ENCODE results near the gene SGSM2.

The SGSM2 gene

DNA sequence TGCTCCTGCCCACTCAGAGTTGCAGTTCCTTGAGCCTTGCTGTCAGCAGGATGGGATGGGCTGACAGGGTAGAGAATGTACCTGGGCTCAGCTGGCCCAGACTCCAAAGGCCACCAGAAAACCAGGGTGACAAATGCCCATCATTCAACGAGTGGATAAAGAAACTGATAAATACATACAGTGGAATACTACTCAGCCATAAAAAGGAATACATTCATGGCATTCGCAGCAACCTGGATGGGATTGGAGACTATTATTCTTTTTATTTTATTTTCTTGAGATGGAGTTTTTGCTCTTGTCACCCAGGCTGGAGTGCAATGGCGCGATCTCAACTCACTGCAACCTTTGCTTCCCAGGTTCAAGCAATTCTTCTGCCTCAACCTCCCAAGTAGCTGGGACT is 19.9 kb downstream of the SGSM2 start:
- no peak for DNase-seq
- Histone ChIP-seq H3K36me3 (ENCODE audit: control insufficient read depth, insufficient read depth, low read length) (peaks cover 3% of the 10 kb centered on the region), H3K27ac (ENCODE audit: insufficient read depth, low read length, poor library complexity, severe bottlenecking) (no peak overlapping the region), H3K27me3 (replicated peaks; ENCODE audit: control insufficient read depth, insufficient read depth, low read length, poor library complexity, severe bottlenecking) (no peaks in the 10 kb centered on the region), H3K9me3 (ENCODE audit: control insufficient read depth, low read length) (no peaks in the 10 kb centered on the region), H3K4me3 (ENCODE audit: insufficient read depth, low read depth, low read length, poor library complexity, severe bottlenecking) (no peak overlapping the region), H3K4me1 (ENCODE audit: control insufficient read depth, insufficient read depth, low read length, poor library complexity, severe bottlenecking) (peaks cover 15% of the 10 kb centered on the region)

DNA sequence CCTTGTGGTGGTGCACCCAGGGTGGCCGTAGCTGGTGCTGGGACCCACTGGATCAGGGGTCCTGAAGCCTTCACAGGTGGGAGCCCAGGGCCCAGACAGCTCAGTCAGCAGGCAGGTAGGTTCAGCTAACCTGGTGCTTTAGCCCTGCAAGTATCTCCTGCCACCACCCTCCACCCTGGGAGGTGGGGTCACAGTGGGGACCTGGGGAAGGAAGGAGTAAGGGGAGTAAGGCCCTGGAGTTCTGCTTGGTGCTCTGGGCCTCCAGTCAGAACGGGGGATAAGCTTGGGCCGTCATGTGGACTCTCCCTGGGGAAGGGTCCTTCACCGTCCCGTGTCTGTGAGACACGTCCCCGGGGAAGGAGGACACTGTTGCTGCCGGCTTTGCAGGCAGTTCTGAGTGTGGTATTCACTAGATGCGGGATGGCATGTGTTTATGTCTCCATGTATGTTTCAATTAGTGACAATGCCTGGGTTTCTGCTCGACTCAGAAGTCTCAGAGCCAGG is 20.7 kb downstream of the SGSM2 start:
- Histone ChIP-seq H3K36me3 (ENCODE audit: control insufficient read depth, insufficient read depth, low read length) (peaks cover 9% of the 10 kb centered on the region), H3K9me3 (ENCODE audit: control insufficient read depth, low read length) (no peaks in the 10 kb centered on the region), H3K27ac (ENCODE audit: insufficient read depth, low read length, poor library complexity, severe bottlenecking) (no peak overlapping the region), H3K4me1 (ENCODE audit: control insufficient read depth, insufficient read depth, low read length, poor library complexity, severe bottlenecking) (peaks cover 13% of the 10 kb centered on the region), H3K4me3 (ENCODE audit: insufficient read depth, low read depth, low read length, poor library complexity, severe bottlenecking) (no peak overlapping the region), H3K27me3 (replicated peaks; ENCODE audit: control insufficient read depth, insufficient read depth, low read length, poor library complexity, severe bottlenecking) (no peaks in the 10 kb centered on the region)
- DNase-seq: no peak

- peaks cover 34% of the 10 kb centered on the region for H3K36me3 ChIP-seq (ENCODE audit: control insufficient read depth, insufficient read depth, low read length)
- no peak for DNase-seq
- H3K4me1 ChIP-seq (ENCODE audit: control insufficient read depth, insufficient read depth, low read length, poor library complexity, severe bottlenecking): no peaks in the 10 kb centered on the region
- no peaks in the 10 kb centered on the region for H3K27me3 ChIP-seq (replicated peaks; ENCODE audit: control insufficient read depth, insufficient read depth, low read length, poor library complexity, severe bottlenecking)
- no peak overlapping the region for H3K4me3 ChIP-seq (ENCODE audit: insufficient read depth, low read depth, low read length, poor library complexity, severe bottlenecking)
- H3K9me3 ChIP-seq (ENCODE audit: control insufficient read depth, low read length): no peaks in the 10 kb centered on the region
- no peak overlapping the region for H3K27ac ChIP-seq (ENCODE audit: insufficient read depth, low read length, poor library complexity, severe bottlenecking)
These were observed 23.9 kb downstream of the SGSM2 start for GRCh38 chr17:2361010-2361760.

GRCh38 chr17:2362016-2362415 is 24.7 kb downstream of the SGSM2 start:
- no peaks in the 10 kb centered on the region for H3K27me3 ChIP-seq (replicated peaks; ENCODE audit: control insufficient read depth, insufficient read depth, low read length, poor library complexity, severe bottlenecking)
- no peak overlapping the region for H3K4me3 ChIP-seq (ENCODE audit: insufficient read depth, low read depth, low read length, poor library complexity, severe bottlenecking)
- H3K36me3 ChIP-seq (ENCODE audit: control insufficient read depth, insufficient read depth, low read length): peaks cover 42% of the 10 kb centered on the region
- no peak for DNase-seq
- no peaks in the 10 kb centered on the region for H3K9me3 ChIP-seq (ENCODE audit: control insufficient read depth, low read length)
- no peaks in the 10 kb centered on the region for H3K4me1 ChIP-seq (ENCODE audit: control insufficient read depth, insufficient read depth, low read length, poor library complexity, severe bottlenecking)
- H3K27ac ChIP-seq (ENCODE audit: insufficient read depth, low read length, poor library complexity, severe bottlenecking): no peak overlapping the region

DNA sequence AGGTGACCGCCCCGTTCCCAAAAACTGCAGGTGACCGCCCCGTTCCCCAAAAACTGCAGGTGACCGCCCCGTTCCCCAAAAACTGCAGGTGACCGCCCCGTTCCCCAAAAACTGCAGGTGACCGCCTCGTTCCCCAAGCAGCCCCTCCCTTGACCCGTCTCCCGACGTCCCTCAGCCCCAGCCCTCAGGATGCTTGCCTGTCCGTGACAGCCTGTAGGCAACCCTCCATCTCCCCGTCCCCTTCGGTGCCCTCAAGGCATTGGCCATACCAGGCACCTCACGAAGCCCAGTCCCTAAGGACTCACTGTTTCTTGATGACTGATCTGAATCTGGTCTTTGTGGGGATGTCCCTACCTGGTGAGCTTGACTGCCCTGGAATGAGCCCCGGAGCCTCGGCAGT is 25.1 kb downstream of the SGSM2 start:
- DNase-seq: no peak

DNA sequence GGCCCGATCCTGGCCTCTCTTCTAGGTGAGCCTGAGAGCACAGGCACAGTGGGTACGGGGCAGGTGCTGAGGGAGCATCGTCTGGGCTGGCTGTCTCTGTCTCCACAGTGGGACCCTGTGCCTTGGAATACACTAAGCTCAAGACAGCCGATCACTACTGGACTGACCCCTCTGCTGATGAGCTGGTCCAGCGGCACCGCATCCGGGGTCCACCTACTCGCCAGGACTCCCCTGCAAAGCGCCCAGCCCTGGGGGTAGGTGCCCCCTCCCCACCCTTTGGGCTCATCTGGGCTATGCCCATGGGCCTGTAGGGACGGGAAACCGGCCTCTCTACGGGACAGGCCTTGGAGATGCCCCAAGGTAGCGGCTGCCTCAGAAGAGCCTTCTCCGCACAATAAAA is 25.6 kb downstream of the SGSM2 start:
- Histone ChIP-seq H3K4me3 (ENCODE audit: insufficient read depth, low read depth, low read length, poor library complexity, severe bottlenecking) (no peak overlapping the region), H3K4me1 (ENCODE audit: control insufficient read depth, insufficient read depth, low read length, poor library complexity, severe bottlenecking) (no peaks in the 10 kb centered on the region), H3K9me3 (ENCODE audit: control insufficient read depth, low read length) (no peaks in the 10 kb centered on the region), H3K36me3 (ENCODE audit: control insufficient read depth, insufficient read depth, low read length) (peaks cover 43% of the 10 kb centered on the region), H3K27me3 (replicated peaks; ENCODE audit: control insufficient read depth, insufficient read depth, low read length, poor library complexity, severe bottlenecking) (no peaks in the 10 kb centered on the region), H3K27ac (ENCODE audit: insufficient read depth, low read length, poor library complexity, severe bottlenecking) (no peak overlapping the region)
- no peak for DNase-seq

More for the DNA sequence above, 25.1 kb downstream of the SGSM2 start:
- Histone ChIP-seq H3K36me3 (ENCODE audit: control insufficient read depth, insufficient read depth, low read length) (peaks cover 43% of the 10 kb centered on the region), H3K27ac (ENCODE audit: insufficient read depth, low read length, poor library complexity, severe bottlenecking) (no peak overlapping the region), H3K9me3 (ENCODE audit: control insufficient read depth, low read length) (no peaks in the 10 kb centered on the region), H3K4me3 (ENCODE audit: insufficient read depth, low read depth, low read length, poor library complexity, severe bottlenecking) (no peak overlapping the region), H3K4me1 (ENCODE audit: control insufficient read depth, insufficient read depth, low read length, poor library complexity, severe bottlenecking) (no peaks in the 10 kb centered on the region), H3K27me3 (replicated peaks; ENCODE audit: control insufficient read depth, insufficient read depth, low read length, poor library complexity, severe bottlenecking) (no peaks in the 10 kb centered on the region)

- Histone ChIP-seq H3K9me3 (ENCODE audit: control insufficient read depth, low read length) (no peaks in the 10 kb centered on the region), H3K4me1 (ENCODE audit: control insufficient read depth, insufficient read depth, low read length, poor library complexity, severe bottlenecking) (no peaks in the 10 kb centered on the region), H3K27ac (ENCODE audit: insufficient read depth, low read length, poor library complexity, severe bottlenecking) (no peak overlapping the region), H3K4me3 (ENCODE audit: insufficient read depth, low read depth, low read length, poor library complexity, severe bottlenecking) (no peak overlapping the region), H3K27me3 (replicated peaks; ENCODE audit: control insufficient read depth, insufficient read depth, low read length, poor library complexity, severe bottlenecking) (no peaks in the 10 kb centered on the region), H3K36me3 (ENCODE audit: control insufficient read depth, insufficient read depth, low read length) (peaks cover 43% of the 10 kb centered on the region)
- no peak for DNase-seq
These were observed 26.0 kb downstream of the SGSM2 start for GRCh38 chr17:2363318-2363717.

- no peak for DNase-seq
These were observed 26.8 kb downstream of the SGSM2 start for GRCh38 chr17:2363851-2364762.

GRCh38 chr17:2364763-2365116 is 27.4 kb downstream of the SGSM2 start:
- peaks cover 43% of the 10 kb centered on the region for H3K36me3 ChIP-seq (ENCODE audit: control insufficient read depth, insufficient read depth, low read length)
- no peak for DNase-seq
- no peak overlapping the region for H3K27ac ChIP-seq (ENCODE audit: insufficient read depth, low read length, poor library complexity, severe bottlenecking)
- no peaks in the 10 kb centered on the region for H3K9me3 ChIP-seq (ENCODE audit: control insufficient read depth, low read length)
- no peaks in the 10 kb centered on the region for H3K27me3 ChIP-seq (replicated peaks; ENCODE audit: control insufficient read depth, insufficient read depth, low read length, poor library complexity, severe bottlenecking)
- H3K4me3 ChIP-seq (ENCODE audit: insufficient read depth, low read depth, low read length, poor library complexity, severe bottlenecking): no peak overlapping the region
- H3K4me1 ChIP-seq (ENCODE audit: control insufficient read depth, insufficient read depth, low read length, poor library complexity, severe bottlenecking): no peaks in the 10 kb centered on the region

More at GRCh38 chr17:2363851-2364762, 26.8 kb downstream of the SGSM2 start:
- Histone ChIP-seq H3K36me3 (ENCODE audit: control insufficient read depth, insufficient read depth, low read length) (peaks cover 43% of the 10 kb centered on the region), H3K4me1 (ENCODE audit: control insufficient read depth, insufficient read depth, low read length, poor library complexity, severe bottlenecking) (no peaks in the 10 kb centered on the region), H3K4me3 (ENCODE audit: insufficient read depth, low read depth, low read length, poor library complexity, severe bottlenecking) (no peak overlapping the region), H3K27ac (ENCODE audit: insufficient read depth, low read length, poor library complexity, severe bottlenecking) (no peak overlapping the region), H3K27me3 (replicated peaks; ENCODE audit: control insufficient read depth, insufficient read depth, low read length, poor library complexity, severe bottlenecking) (no peaks in the 10 kb centered on the region), H3K9me3 (ENCODE audit: control insufficient read depth, low read length) (no peaks in the 10 kb centered on the region)

DNA sequence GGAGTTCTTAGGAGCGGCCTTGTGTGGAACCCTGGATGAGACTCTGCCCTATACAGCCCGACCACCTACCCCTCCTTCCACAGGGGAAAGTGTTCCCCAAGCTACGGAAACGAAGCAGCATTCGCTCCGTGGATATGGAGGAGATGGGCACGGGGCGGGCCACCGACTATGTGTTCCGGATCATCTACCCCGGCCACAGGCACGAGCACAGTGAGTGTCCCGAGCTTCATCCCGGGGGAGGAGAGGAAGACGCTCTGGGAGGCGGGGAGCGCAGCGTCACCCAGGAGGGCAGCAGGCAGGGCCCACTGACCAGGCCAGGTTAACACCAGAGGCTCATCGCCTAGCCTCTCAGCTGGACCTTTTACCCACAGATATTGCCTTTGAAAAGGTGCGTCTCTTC is 27.8 kb downstream of the SGSM2 start:
- no peak overlapping the region for H3K4me3 ChIP-seq (ENCODE audit: insufficient read depth, low read depth, low read length, poor library complexity, severe bottlenecking)
- H3K27me3 ChIP-seq (replicated peaks; ENCODE audit: control insufficient read depth, insufficient read depth, low read length, poor library complexity, severe bottlenecking): no peaks in the 10 kb centered on the region
- no peaks in the 10 kb centered on the region for H3K9me3 ChIP-seq (ENCODE audit: control insufficient read depth, low read length)
- DNase-seq: no peak
- H3K27ac ChIP-seq (ENCODE audit: insufficient read depth, low read length, poor library complexity, severe bottlenecking): no peak overlapping the region
- peaks cover 43% of the 10 kb centered on the region for H3K36me3 ChIP-seq (ENCODE audit: control insufficient read depth, insufficient read depth, low read length)
- H3K4me1 ChIP-seq (ENCODE audit: control insufficient read depth, insufficient read depth, low read length, poor library complexity, severe bottlenecking): no peaks in the 10 kb centered on the region

All from effector memory CD4-positive, alpha-beta T cell (primary cell).